ENCODE data around the gene PKN1. TPM values are rescaled to one million over a fixed set of nuclear protein-coding genes. Genes with fewer than 3 reads are reported as not detected.

PKN1 gene
- total and polyA plus RNA-seq, 7 experiments from 2014 or later, result 47.2 to 211 (median 198) TPM

DNA sequence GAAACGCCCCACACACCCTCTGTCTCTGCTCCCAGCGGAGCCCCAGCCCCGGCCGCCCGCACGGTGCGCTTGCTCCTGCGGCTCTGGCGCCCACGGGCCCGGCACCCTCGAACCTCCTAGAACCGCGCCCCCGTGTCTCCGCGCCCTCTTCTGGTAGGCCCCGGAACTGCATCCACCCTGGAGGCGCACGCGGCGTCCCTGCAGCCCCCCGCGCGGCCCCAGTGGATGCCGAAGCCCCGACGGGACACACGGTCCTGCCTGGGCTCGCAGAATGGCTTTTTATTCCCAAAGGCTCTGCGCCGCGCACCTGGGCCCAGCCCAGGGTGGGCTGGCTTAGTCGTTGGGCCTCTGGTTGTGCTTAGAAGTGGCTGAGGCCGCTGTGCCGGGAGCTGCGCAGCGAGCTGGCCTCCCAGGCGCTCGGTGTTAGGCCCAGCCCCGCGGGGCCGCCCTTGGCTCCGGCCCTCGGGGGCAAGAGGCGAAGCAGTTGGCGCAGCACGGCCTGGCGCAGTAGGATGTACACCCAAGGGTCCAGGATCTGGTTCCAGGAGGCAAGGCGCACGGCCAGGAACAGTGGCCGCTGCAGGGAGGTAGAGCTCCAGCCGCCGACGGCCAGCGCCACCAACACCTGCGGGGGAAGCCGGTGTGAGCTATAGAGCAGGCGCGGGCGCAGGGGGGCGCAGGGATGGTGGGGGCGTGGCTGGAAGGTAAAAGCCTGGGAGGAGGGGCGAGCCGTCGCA is 39.3 kb downstream of the PKN1 start:
- no peaks in the 10 kb centered on the region for H3K9me3 ChIP-seq (ENCODE audit: control insufficient read depth in 2 of 3, low read length in 3 of 3)
- peak overlapping the region; percentile 55 for H3K4me3 ChIP-seq (ENCODE audit: low read length)
- ATAC-seq (peak; percentile 85), DNase-seq (peak; percentile 65 to 94 (median 82))
- H3K4me1 ChIP-seq (ENCODE audit: control insufficient read depth in 2 of 2, insufficient read depth in 2 of 2, low read length in 2 of 2), result peaks cover 4 to 17% of the 10 kb centered on the region in 2 donors
- CTCF ChIA-PET, result interaction anchor here (0.6 to 1.8 kb wide), 9 partner anchors 9 to 336 kb away, joined by 3 to 16 read pairs (median 3); partner anchors contain the start of genes ASF1B and PKN1
- Mint-ChIP-seq H3K36me3 (peaks cover 0 to 16% (median 4%) of the 10 kb centered on the region in 5 donors), H3K27ac (peak overlapping the region in 1 of 9 donors; percentile 41), H3K4me3 (peak overlapping the region; percentile 25 to 84 (median 68)), H3K4me1 (peaks cover 0 to 39% (median 29%) of the 10 kb centered on the region in 7 donors), H3K9me3 (peaks cover 0 to 2% (median 0%) of the 10 kb centered on the region in 11 donors), H3K27me3 (peaks cover 6 to 19% (median 12%) of the 10 kb centered on the region in 5 donors)
- peaks cover 0 to 4% of the 10 kb centered on the region in 2 donors for H3K27me3 ChIP-seq (ENCODE audit: control insufficient read depth in 2 of 2, insufficient read depth in 2 of 2, low read length in 2 of 2)
- intact Hi-C loops (cut with micrococcal nuclease), result loop anchor here (1.0 to 10.0 kb wide), 5 partner anchors 40 to 336 kb away; partner anchors contain the start of genes ASF1B (in 1 of the 2) and DDX39A (in 1 of the 2)
- no peak overlapping the region for H3K27ac ChIP-seq (ENCODE audit: low read depth, low read length)
- POLR2A ChIA-PET, result interaction anchor here (1.0 to 1.5 kb wide), 6 partner anchors 26 to 85 kb away, joined by 3 to 5 read pairs (median 4); no protein-coding TSS in a partner anchor
- peaks cover 0 to 44% (median 3%) of the 10 kb centered on the region in 3 experiments for H3K36me3 ChIP-seq (ENCODE audit: control insufficient read depth in 2 of 3, insufficient read depth in 3 of 3, low read length in 3 of 3)

DNA sequence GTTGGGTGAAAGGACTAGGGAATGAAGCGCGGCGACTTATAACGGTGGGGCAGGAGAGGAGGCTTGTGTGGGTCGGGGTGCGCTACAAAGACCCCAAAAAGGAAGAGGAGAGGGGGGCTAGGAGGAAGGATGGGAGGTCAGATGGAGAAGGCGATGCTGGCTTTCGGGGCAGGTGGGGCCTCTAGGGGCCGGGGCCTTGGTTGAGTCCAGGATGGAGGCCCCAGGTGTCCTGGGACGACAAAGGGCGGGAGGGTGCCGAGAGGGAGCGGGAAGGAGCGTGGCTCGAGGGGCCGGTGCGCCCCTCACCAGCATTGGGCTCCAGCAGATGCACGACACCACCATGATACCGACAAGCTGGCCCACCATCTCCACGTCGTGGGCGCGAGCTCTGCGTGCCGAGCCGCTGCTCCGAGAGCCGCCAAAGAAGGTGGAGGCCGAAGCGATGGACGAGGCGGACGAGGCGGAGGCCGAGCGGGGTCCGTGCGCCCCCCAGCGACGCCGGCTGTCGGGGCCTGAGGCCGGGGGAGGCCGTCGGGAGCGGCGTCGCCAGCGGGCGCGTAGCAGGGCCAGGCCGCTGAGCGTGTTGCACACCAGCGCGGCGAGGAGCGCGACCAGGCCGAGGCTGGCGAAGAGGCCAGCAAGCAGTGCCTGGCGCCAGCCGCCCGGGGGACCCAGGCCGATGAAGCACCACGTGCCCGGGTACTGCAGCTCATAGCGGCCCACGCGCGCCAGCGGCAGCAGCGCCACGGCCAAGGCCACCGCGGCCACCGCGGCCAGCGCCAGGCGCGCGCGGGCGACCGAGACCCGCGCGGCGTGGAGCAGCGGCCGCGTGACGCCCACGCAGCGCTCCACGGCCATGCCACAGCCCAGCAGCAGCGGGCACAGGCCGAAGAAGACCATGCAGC is 40.2 kb downstream of the PKN1 start:
- Mint-ChIP-seq H3K4me1 (peaks cover 0 to 39% (median 29%) of the 10 kb centered on the region in 7 donors), H3K27ac (peak overlapping the region in 3 of 9 donors; percentile 25 to 41 (median 33)), H3K27me3 (peaks cover 6 to 19% (median 12%) of the 10 kb centered on the region in 5 donors), H3K36me3 (peaks cover 0 to 15% (median 4%) of the 10 kb centered on the region in 5 donors), H3K4me3 (peak overlapping the region; percentile 44 to 84 (median 71)), H3K9me3 (peaks cover 0 to 2% (median 0%) of the 10 kb centered on the region in 11 donors)
- intact Hi-C loops (cut with micrococcal nuclease), result loop anchor here in 1 of 2 donors (10.0 kb wide), 1 partner anchor 119 kb away; no protein-coding TSS in a partner anchor
- peaks cover 4 to 17% of the 10 kb centered on the region in 2 donors for H3K4me1 ChIP-seq (ENCODE audit: control insufficient read depth in 2 of 2, insufficient read depth in 2 of 2, low read length in 2 of 2)
- no peaks in the 10 kb centered on the region for H3K9me3 ChIP-seq (ENCODE audit: control insufficient read depth in 2 of 3, low read length in 3 of 3)
- no peak overlapping the region for H3K4me3 ChIP-seq (ENCODE audit: low read length)
- H3K27me3 ChIP-seq (ENCODE audit: control insufficient read depth in 2 of 2, insufficient read depth in 2 of 2, low read length in 2 of 2), result peaks cover 0 to 4% of the 10 kb centered on the region in 2 donors
- ChIA-PET POLR2A (interaction anchor here (1.0 to 1.5 kb wide), 7 partner anchors 27 to 84 kb away, joined by 3 to 5 read pairs (median 3); partner anchors contain the start of gene DNAJB1), CTCF (interaction anchor here (0.6 to 1.8 kb wide), 5 partner anchors 8 to 112 kb away, joined by 3 to 16 read pairs (median 4); partner anchors contain the start of gene PKN1)
- no peak overlapping the region for H3K27ac ChIP-seq (ENCODE audit: low read depth, low read length)
- ATAC-seq (no peak), DNase-seq (no peak)
- H3K36me3 ChIP-seq (ENCODE audit: control insufficient read depth in 2 of 3, insufficient read depth in 3 of 3, low read length in 3 of 3), result peaks cover 0 to 43% (median 3%) of the 10 kb centered on the region in 3 experiments

DNA sequence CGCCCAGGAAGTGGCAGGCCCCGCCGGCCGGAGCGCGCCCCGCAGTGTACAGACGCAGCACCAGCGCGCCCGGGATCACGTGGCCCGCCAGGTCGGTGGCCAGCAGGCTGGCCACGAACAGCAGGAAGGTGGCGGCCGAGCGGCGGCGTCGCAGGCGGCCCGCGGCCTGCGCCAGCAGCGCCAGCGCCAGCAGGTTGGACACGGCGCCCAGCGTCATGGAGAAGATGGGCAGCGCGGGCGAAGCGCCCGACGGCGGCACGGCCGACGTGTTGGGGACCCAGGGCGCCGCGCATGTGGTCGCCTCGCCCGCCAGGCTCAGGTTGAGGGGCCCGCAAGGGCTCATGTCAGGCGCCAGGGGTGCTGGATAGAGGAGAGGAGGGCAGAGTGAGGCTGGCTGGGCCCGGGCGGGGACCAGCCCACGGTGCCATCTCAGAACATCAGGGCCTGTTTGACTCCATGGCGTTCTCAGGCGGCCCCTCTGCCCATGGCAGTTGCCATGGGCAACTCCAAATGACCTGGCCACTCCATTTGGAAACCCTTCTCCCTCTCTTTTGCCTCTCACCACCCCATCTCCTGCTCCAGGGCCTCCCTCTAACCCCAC is 41.0 kb downstream of the PKN1 start:
- intact Hi-C loops (cut with micrococcal nuclease), result loop anchor here in 1 of 2 donors (10.0 kb wide), 1 partner anchor 119 kb away; no protein-coding TSS in a partner anchor
- Mint-ChIP-seq H3K27me3 (peaks cover 6 to 19% (median 12%) of the 10 kb centered on the region in 5 donors), H3K4me1 (peaks cover 0 to 39% (median 29%) of the 10 kb centered on the region in 7 donors), H3K36me3 (peaks cover 0 to 12% (median 0%) of the 10 kb centered on the region in 5 donors), H3K4me3 (peak overlapping the region in 8 of 10 donors; percentile 7 to 79 (median 51)), H3K27ac (no peak overlapping the region), H3K9me3 (peaks cover 0 to 2% (median 0%) of the 10 kb centered on the region in 11 donors)
- ChIA-PET POLR2A (no interaction called here), CTCF (no interaction called here)
- H3K4me3 ChIP-seq (ENCODE audit: low read length), result no peak overlapping the region
- H3K9me3 ChIP-seq (ENCODE audit: control insufficient read depth in 2 of 3, low read length in 3 of 3), result no peaks in the 10 kb centered on the region
- no peak for DNase-seq
- ATAC-seq, result no peak
- peaks cover 0 to 4% of the 10 kb centered on the region in 2 donors for H3K27me3 ChIP-seq (ENCODE audit: control insufficient read depth in 2 of 2, insufficient read depth in 2 of 2, low read length in 2 of 2)
- H3K36me3 ChIP-seq (ENCODE audit: control insufficient read depth in 2 of 3, insufficient read depth in 3 of 3, low read length in 3 of 3), result peaks cover 0 to 44% (median 0%) of the 10 kb centered on the region in 3 experiments
- peaks cover 4 to 17% of the 10 kb centered on the region in 2 donors for H3K4me1 ChIP-seq (ENCODE audit: control insufficient read depth in 2 of 2, insufficient read depth in 2 of 2, low read length in 2 of 2)
- no peak overlapping the region for H3K27ac ChIP-seq (ENCODE audit: low read depth, low read length)

DNA sequence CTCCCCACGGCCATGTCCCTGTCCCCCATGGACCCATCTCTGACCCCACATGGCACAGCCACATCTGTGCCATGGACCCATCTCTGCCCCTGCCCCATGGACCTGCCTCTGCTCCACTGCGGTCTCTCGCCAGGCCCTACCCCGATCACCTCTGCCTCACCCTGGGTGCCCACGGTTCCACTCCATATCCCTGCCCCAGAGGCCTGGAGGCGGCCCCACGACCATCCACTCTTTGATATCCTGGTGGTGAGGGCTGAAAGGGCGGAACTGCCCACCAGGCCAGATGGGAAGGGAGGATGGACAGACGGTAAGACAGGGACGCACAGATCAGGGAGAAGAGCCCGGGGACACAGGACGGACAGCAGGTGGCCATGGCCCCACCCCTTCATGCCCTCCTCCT is 41.7 kb downstream of the PKN1 start:
- ChIA-PET CTCF (interaction anchor here (0.9 to 1.3 kb wide), 3 partner anchors 9 to 77 kb away, joined by 3 to 5 read pairs (median 3); no protein-coding TSS in a partner anchor), POLR2A (interaction anchor here (0.6 kb wide), 1 partner anchor 42 kb away, joined by 3 read pairs; the partner anchor contains the start of gene PKN1)
- Mint-ChIP-seq H3K4me1 (peaks cover 0 to 39% (median 29%) of the 10 kb centered on the region in 7 donors), H3K9me3 (peaks cover 0 to 2% (median 0%) of the 10 kb centered on the region in 11 donors), H3K27ac (peak overlapping the region in 1 of 9 donors; percentile 62), H3K4me3 (peak overlapping the region in 9 of 10 donors; percentile 7 to 79 (median 52)), H3K27me3 (peaks cover 6 to 19% (median 12%) of the 10 kb centered on the region in 5 donors), H3K36me3 (peaks cover 0 to 11% (median 0%) of the 10 kb centered on the region in 5 donors)
- H3K4me3 ChIP-seq (ENCODE audit: low read length), result no peak overlapping the region
- H3K27me3 ChIP-seq (ENCODE audit: control insufficient read depth in 2 of 2, insufficient read depth in 2 of 2, low read length in 2 of 2), result peaks cover 0 to 4% of the 10 kb centered on the region in 2 donors
- H3K4me1 ChIP-seq (ENCODE audit: control insufficient read depth in 2 of 2, insufficient read depth in 2 of 2, low read length in 2 of 2), result peaks cover 4 to 17% of the 10 kb centered on the region in 2 donors
- ATAC-seq (no peak), DNase-seq (no peak)
- no peaks in the 10 kb centered on the region for H3K9me3 ChIP-seq (ENCODE audit: control insufficient read depth in 2 of 3, low read length in 3 of 3)
- peaks cover 0 to 44% (median 0%) of the 10 kb centered on the region in 3 experiments for H3K36me3 ChIP-seq (ENCODE audit: control insufficient read depth in 2 of 3, insufficient read depth in 3 of 3, low read length in 3 of 3)
- intact Hi-C loops (cut with micrococcal nuclease), result loop anchor here (1.0 to 10.0 kb wide), 3 partner anchors 76 to 338 kb away; partner anchors contain the start of gene ASF1B (in 1 of the 2)
- H3K27ac ChIP-seq (ENCODE audit: low read depth, low read length), result no peak overlapping the region

DNA sequence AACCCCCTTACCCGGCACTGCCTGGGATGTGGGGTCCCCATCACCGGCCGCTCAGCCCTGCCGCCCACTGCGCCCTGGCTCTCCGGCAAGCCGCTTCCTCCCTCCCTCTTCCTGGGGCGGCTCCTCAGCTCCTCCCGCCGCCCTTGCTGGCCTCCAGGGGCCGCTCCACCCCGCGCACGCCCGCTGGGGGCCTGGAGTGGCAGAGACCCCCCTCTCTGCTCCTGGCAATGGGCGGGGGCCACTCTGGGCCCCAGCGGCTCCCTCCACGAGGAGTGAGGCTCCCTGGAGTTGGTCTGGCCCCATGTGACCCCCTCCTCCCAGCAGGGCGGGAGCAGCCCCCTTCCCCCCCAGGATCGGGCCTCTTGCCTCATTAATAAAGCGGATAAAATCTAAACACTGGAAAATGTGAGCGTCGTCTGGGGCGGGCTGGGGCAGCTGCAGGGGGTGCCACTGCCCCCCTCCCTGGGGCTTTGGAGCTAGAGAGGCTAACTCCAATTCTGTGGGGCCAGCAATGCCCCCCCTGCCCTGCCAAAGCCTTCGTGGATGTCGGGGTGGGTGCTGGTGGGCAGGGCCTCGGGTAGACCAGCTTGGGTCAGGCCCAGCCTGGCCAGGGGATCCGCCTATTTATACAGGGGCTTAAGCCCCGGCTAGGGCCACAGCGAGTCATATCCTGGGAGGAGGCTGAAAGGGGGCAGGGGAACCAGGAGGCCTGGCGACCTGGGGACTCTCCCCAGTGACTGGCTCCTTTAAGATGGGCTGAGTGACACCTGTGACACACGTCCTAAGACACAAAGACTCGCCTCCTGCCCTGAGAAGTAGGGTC is 42.4 kb downstream of the PKN1 start, which contains the start of gene PTGER1:
TSS of gene PTGER1 (minus strand) at position 104 of the 823 bp plus-strand sequence. CDS start 1,034 bp downstream, outside the sequence.
- CTCF ChIA-PET, result interaction anchor here (0.9 to 1.3 kb wide), 3 partner anchors 9 to 76 kb away, joined by 3 to 5 read pairs (median 3); no protein-coding TSS in a partner anchor
- H3K27ac Mint-ChIP-seq, result peak within 1 kb of the TSS in 2 of 9 donors; percentile 46 to 63
- H3K9me3 Mint-ChIP-seq, result peaks cover 0 to 2% (median 0%) of the 10 kb centered on the region in 11 donors
- Histone ChIP-seq H3K27me3 (ENCODE audit: control insufficient read depth in 2 of 2, insufficient read depth in 2 of 2, low read length in 2 of 2) (peaks cover 0 to 4% of the 10 kb centered on the region in 2 donors), H3K9me3 (ENCODE audit: control insufficient read depth in 2 of 3, low read length in 3 of 3) (no peaks in the 10 kb centered on the region), H3K36me3 (ENCODE audit: control insufficient read depth in 2 of 3, insufficient read depth in 3 of 3, low read length in 3 of 3) (peaks cover 0 to 44% (median 0%) of the 10 kb centered on the region in 3 experiments), H3K4me3 (ENCODE audit: low read length) (no peak within 1 kb of the TSS), H3K4me1 (ENCODE audit: control insufficient read depth in 2 of 2, insufficient read depth in 2 of 2, low read length in 2 of 2) (peaks cover 4 to 17% of the 10 kb centered on the region in 2 donors), H3K27ac (ENCODE audit: low read depth, low read length) (no peak within 1 kb of the TSS)
- peaks cover 0 to 11% (median 0%) of the 10 kb centered on the region in 5 donors for H3K36me3 Mint-ChIP-seq
- peak; percentile 19 for ATAC-seq
- H3K27me3 Mint-ChIP-seq, result peaks cover 6 to 19% (median 12%) of the 10 kb centered on the region in 5 donors
- H3K4me3 Mint-ChIP-seq, result peak within 1 kb of the TSS in 9 of 10 donors; percentile 7 to 79 (median 52)
- POLR2A ChIA-PET, result interaction anchor here (0.6 to 0.8 kb wide), 2 partner anchors 42 to 43 kb away, joined by 3 read pairs; partner anchors contain the start of gene PKN1
- DNase-seq, result peak in 2 of 9 donors; percentile 9 to 53
- intact Hi-C loops (cut with micrococcal nuclease), result loop anchor here (1.0 to 10.0 kb wide), 3 partner anchors 76 to 338 kb away; partner anchors contain the start of gene ASF1B (in 1 of the 2)
- peaks cover 0 to 39% (median 29%) of the 10 kb centered on the region in 7 donors for H3K4me1 Mint-ChIP-seq
